IMR-90 (cell line): ENCODE results near the gene GGT6. TPM values are rescaled to one million over a fixed set of nuclear protein-coding genes. Genes with fewer than 3 reads are reported as not detected.

Source experiments
- ATAC-seq: fragments of 200-7000 bp; cut with Tn5 transposase; 2 replicates; pipeline ENCODE4 v1.9.1; 2020; ENCODE audit warnings: low read depth, mild to moderate bottlenecking, moderate library complexity
- BruUV-seq: library from RNA; stranded (reverse); fragments of 400-500 nt; replicated peaks from 2 replicates; lab custom pipeline; 2021; lab: Mats Ljungman, UMichigan
- CTCF ChIA-PET: fragments of 300-600 bp; formaldehyde crosslinking; extraction: SDS; loops from one replicate; lab custom pipeline; 2021; ENCODE audit warnings: antibody characterized with exemption; lab: Yijun Ruan, JAX
- POLR2A ChIA-PET: fragments of 300-600 bp; sonication (Branson Sonifier 250); formaldehyde crosslinking; loops from one replicate; lab custom pipeline; 2022; ENCODE audit warnings: antibody characterized with exemption; ENCODE audit not compliant: unreplicated experiment; lab: Charles Lee
- DNase-seq: peaks from one replicate; pipeline ENCODE4 v3.0.0; 2013
- H2AFZ ChIP-seq: replicated peaks from 2 replicates; pipeline ENCODE3; 2013; ENCODE audit warnings: low read length, mild to moderate bottlenecking; ENCODE audit not compliant: poor library complexity
- H2AK5ac ChIP-seq: 2 replicates; pipeline ENCODE4 v1.6.1; 2013; ENCODE audit warnings: low read depth, low read length, inconsistent platforms
- H2AK9ac ChIP-seq: replicated peaks from 2 replicates; pipeline ENCODE3; 2013; ENCODE audit warnings: mild to moderate bottlenecking, low read depth, low read length, moderate library complexity; ENCODE audit not compliant: poor library complexity
- H2BK120ac ChIP-seq: 2 replicates; pipeline ENCODE4 v1.6.1; 2013; ENCODE audit warnings: low read depth, low read length, inconsistent platforms
- H2BK15ac ChIP-seq: 3 replicates; pipeline ENCODE4 v1.6.1; 2013; ENCODE audit warnings: low read depth, low read length, inconsistent platforms
- H2BK20ac ChIP-seq: 2 replicates; pipeline ENCODE4 v1.6.1; 2013; ENCODE audit warnings: low read depth, mild to moderate bottlenecking, inconsistent platforms, low read length, moderate library complexity
- H2BK5ac ChIP-seq: 2 replicates; pipeline ENCODE4 v1.6.1; 2013; ENCODE audit warnings: mild to moderate bottlenecking, low read depth, low read length, inconsistent platforms; ENCODE audit not compliant: poor library complexity, severe bottlenecking
- H3K14ac ChIP-seq: replicated peaks from 2 replicates; pipeline ENCODE4 v1.6.1; 2013; ENCODE audit warnings: low read depth, low read length, inconsistent platforms
- H3K18ac ChIP-seq: 2 replicates; pipeline ENCODE4 v1.6.1; 2013; ENCODE audit warnings: low read depth, low read length, control low read depth
- H3K23ac ChIP-seq: 2 replicates; pipeline ENCODE4 v1.6.1; 2013; ENCODE audit warnings: low read depth, low read length, inconsistent platforms
- H3K27ac ChIP-seq: 2 replicates; pipeline ENCODE4 v1.5.1; 2013; ENCODE audit warnings: mild to moderate bottlenecking, control low read depth, low read length; ENCODE audit not compliant: insufficient read depth
- H3K27me3 ChIP-seq: 2 replicates; pipeline ENCODE4 v1.6.1; 2013; ENCODE audit warnings: low read length; ENCODE audit not compliant: control insufficient read depth, insufficient read depth
- H3K36me3 ChIP-seq: 2 replicates; pipeline ENCODE4 v1.6.1; 2013; ENCODE audit warnings: low read length, mixed read lengths; ENCODE audit not compliant: control insufficient read depth, insufficient read depth
- H3K4ac ChIP-seq: 2 replicates; pipeline ENCODE4 v1.6.1; 2013; ENCODE audit warnings: low read depth, low read length, inconsistent platforms
- H3K4me1 ChIP-seq: 2 replicates; pipeline ENCODE4 v1.6.1; 2013; ENCODE audit warnings: low read length, mixed read lengths; ENCODE audit not compliant: control insufficient read depth, insufficient read depth
- H3K4me2 ChIP-seq: 2 replicates; pipeline ENCODE4 v1.6.1; 2013; ENCODE audit warnings: low read depth, mild to moderate bottlenecking, control low read depth, low read length, moderate library complexity
- H3K4me3 ChIP-seq: 2 replicates; pipeline ENCODE4 v1.5.1; 2013; ENCODE audit warnings: low read depth, mild to moderate bottlenecking, control low read depth, low read length, moderate library complexity; ENCODE audit not compliant: insufficient read depth
- H3K56ac ChIP-seq: 2 replicates; pipeline ENCODE4 v1.6.1; 2013; ENCODE audit warnings: low read length, inconsistent platforms; ENCODE audit not compliant: insufficient read depth; ENCODE audit errors: extremely low read depth
- H3K79me1 ChIP-seq, 2 experiments: 2 replicates each; pipeline ENCODE4 v1.6.1; 2013; ENCODE audit warnings: low read length in 2 of 2, inconsistent platforms in 1 of 2, low read depth in 1 of 2
- H3K9ac ChIP-seq: 2 replicates; pipeline ENCODE4 v1.6.1; 2013; ENCODE audit warnings: low read depth, low read length, control low read depth
- H3K9me1 ChIP-seq: 2 replicates; pipeline ENCODE4 v1.6.1; 2013; ENCODE audit warnings: low read length, inconsistent platforms; ENCODE audit not compliant: insufficient read depth
- H3K9me3 ChIP-seq: 2 replicates; pipeline ENCODE4 v1.6.1; 2013; ENCODE audit warnings: low read length; ENCODE audit not compliant: control insufficient read depth, insufficient read depth
- H4K20me1 ChIP-seq: 2 replicates; pipeline ENCODE4 v1.6.1; 2013; ENCODE audit warnings: low read length, inconsistent platforms; ENCODE audit not compliant: insufficient read depth
- H4K5ac ChIP-seq: 2 replicates; pipeline ENCODE4 v1.6.1; 2013; ENCODE audit warnings: mild to moderate bottlenecking, low read depth, low read length, control low read depth
- H4K8ac ChIP-seq, 2 experiments: 2 replicates each; pipeline ENCODE4 v1.6.1; 2013; ENCODE audit warnings: low read depth in 2 of 2, low read length in 2 of 2, control low read depth in 1 of 2, inconsistent platforms in 1 of 2
- H4K91ac ChIP-seq: 2 replicates; pipeline ENCODE4 v1.6.1; 2013; ENCODE audit warnings: low read depth, low read length, inconsistent platforms; ENCODE audit not compliant: insufficient read depth
- BHLHE40 ChIP-seq: fragments of 150-350 bp; IDR thresholded peaks from 2 replicates; pipeline ENCODE4 v1.6.1; 2016; ENCODE audit warnings: mild to moderate bottlenecking, low read depth, low read length
- CHD1 ChIP-seq: IDR thresholded peaks from 2 replicates; pipeline ENCODE4 v1.6.1; 2012; ENCODE audit warnings: low read depth, low read length, improper control_type of control experiment
- MXI1 ChIP-seq: IDR thresholded peaks from 2 replicates; pipeline ENCODE4 v1.6.1; 2012; ENCODE audit warnings: low read depth, mild to moderate bottlenecking, low read length, moderate library complexity, borderline replicate concordance
- POLR2A ChIP-seq: IDR thresholded peaks from 2 replicates; pipeline ENCODE4 v1.6.1; 2012; ENCODE audit warnings: mild to moderate bottlenecking, low read depth, low read length
- RFX5 ChIP-seq: IDR thresholded peaks from 2 replicates; pipeline ENCODE4 v1.8.0; 2012; ENCODE audit warnings: low read depth, mild to moderate bottlenecking, low read length, moderate library complexity
- WGBS, 2 experiments: methylation state at CpG; one replicate each; pipeline versions ENCODE4 v1.1.5 to v1.1.7; 2013; ENCODE audit warnings: missing lambda C conversion rate in 2 of 2; ENCODE audit not compliant: insufficient read length in 1 of 2; ENCODE audit errors: extremely low coverage in 2 of 2; 5-methylcytosine and 5-hydroxymethylcytosine counted together
- dilution Hi-C: fragments of 300-500 bp; cut with HindIII; formaldehyde crosslinking; loops from one replicate; pipeline ENCODE4 v1.14.3; 2018; ENCODE audit warnings: low sequenced_read_pairs; ENCODE audit not compliant: unreplicated experiment
- in situ Hi-C: fragments of 300-500 bp; cut with MboI; formaldehyde crosslinking; loops from 3 replicates; pipeline ENCODE4 v1.14.3; 2019; ENCODE audit warnings: low sequenced_read_pairs, inconsistent platforms, mixed read lengths
- intact Hi-C: fragments of 100-400 bp; cut with micrococcal nuclease; formaldehyde crosslinking; loops from 2 replicates; pipeline ENCODE4 v1.10.0; 2022
- polyA plus RNA-seq, 3 experiments: library from polyadenylated mRNA; depleted of rRNA; stranded (reverse); fragments of >200 nt; gene quantifications; 2 replicates each; pipeline ENCODE4 v1.2.3, GENCODE V29; 2012; ENCODE audit warnings: low replicate concordance in 1 of 3
- total RNA-seq: library from RNA; depleted of rRNA; stranded (reverse); fragments of >200 nt; gene quantifications from 2 replicates; pipeline ENCODE4 v1.2.3, GENCODE V29; 2012
- TF ChIP-seq, protein P1 (sequence below): fragments of 150-350 bp; IDR thresholded peaks from 2 replicates; pipeline ENCODE4 v1.6.1; 2017; ENCODE audit warnings: mild to moderate bottlenecking, antibody characterized with exemption, low read length, low read depth

Gene GGT6
- total and polyA plus RNA-seq, 2 of the 4 experiments (the other 2 are of a cell fraction), result not detected

DNA sequence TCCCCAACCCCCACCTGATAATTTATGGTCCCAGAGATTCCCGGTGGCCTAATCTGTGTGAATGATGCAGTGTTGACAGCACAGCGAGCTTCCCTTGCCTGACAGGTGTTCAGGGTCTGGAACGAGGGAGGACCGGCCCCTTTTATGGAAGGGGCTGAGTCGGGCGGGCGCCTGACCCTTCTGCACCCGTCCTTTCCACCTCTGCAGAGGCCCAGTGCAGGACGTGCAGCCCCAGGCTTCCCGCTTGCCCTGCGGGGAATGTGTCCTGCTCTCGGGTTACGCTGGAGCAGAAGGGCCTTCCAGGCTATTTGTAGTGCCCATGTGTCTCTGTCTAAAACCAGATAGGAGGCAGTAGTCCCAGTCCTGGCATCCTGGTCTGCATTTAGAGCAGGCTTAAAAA, 40.2 kb upstream of the GGT6 start:
- H3K9me3 ChIP-seq, result no peaks in the 10 kb centered on the region
- no TSS peak for BruUV-seq
- no peak overlapping the region for H3K4ac ChIP-seq
- no peak overlapping the region for H2BK5ac ChIP-seq
- DNase-seq (no peak), ATAC-seq (no peak)
- no peak overlapping the region for H3K4me2 ChIP-seq
- H2AK5ac ChIP-seq, result no peak overlapping the region
- no peak overlapping the region; the same call in 1 of the 2 replicates for H3K18ac ChIP-seq
- H3K4me1 ChIP-seq, result peaks cover 20% of the 10 kb centered on the region; the same call in 1 of the 2 replicates
- intact Hi-C loops (no loop called here), in situ Hi-C loops (no loop called here), dilution Hi-C loops (no loop called here)
- H3K79me1 ChIP-seq, result no peaks in the 10 kb centered on the region
- H3K56ac ChIP-seq, result no peak overlapping the region
- H4K5ac ChIP-seq, result no peak overlapping the region; the same call in 1 of the 2 replicates
- no peak overlapping the region for H3K27ac ChIP-seq
- no peaks in the 10 kb centered on the region for H3K36me3 ChIP-seq
- H4K91ac ChIP-seq, result no peak overlapping the region
- no peak overlapping the region for H2BK20ac ChIP-seq
- H2AK9ac ChIP-seq, result no peak overlapping the region
- TF ChIP-seq RFX5, result no peak
- TF ChIP-seq MXI1, result no peak
- no peak for TF ChIP-seq BHLHE40
- no peak for TF ChIP-seq CHD1
- TF ChIP-seq, protein P1, sequence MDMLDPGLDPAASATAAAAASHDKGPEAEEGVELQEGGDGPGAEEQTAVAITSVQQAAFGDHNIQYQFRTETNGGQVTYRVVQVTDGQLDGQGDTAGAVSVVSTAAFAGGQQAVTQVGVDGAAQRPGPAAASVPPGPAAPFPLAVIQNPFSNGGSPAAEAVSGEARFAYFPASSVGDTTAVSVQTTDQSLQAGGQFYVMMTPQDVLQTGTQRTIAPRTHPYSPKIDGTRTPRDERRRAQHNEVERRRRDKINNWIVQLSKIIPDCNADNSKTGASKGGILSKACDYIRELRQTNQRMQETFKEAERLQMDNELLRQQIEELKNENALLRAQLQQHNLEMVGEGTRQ, result no peak
- no peak for TF ChIP-seq POLR2A
- no peaks in the 10 kb centered on the region for H4K20me1 ChIP-seq
- H3K9me1 ChIP-seq, result peaks cover 3% of the 10 kb centered on the region; the same call in 1 of the 2 replicates
- no peak overlapping the region for H3K23ac ChIP-seq
- ChIA-PET CTCF (interaction anchor here (1.0 kb wide), 1 partner anchor 127 kb away, joined by 3 read pairs; no protein-coding TSS in a partner anchor), POLR2A (no interaction called here)
- H2AFZ ChIP-seq, result peak overlapping the region; percentile 5
- H2BK15ac ChIP-seq, result no peak overlapping the region
- H3K27me3 ChIP-seq, result peaks cover 14% of the 10 kb centered on the region
- no peak overlapping the region for H4K8ac ChIP-seq
- no peak overlapping the region for H3K4me3 ChIP-seq
- WGBS, 2 experiments, result 65% methylated on average over 7 of the region's 13 CpGs; no CpG with 5 or more reads in 1 of the 2 experiments
- H3K9ac ChIP-seq, result no peak overlapping the region
- H3K14ac ChIP-seq, result no peak overlapping the region
- H2BK120ac ChIP-seq, result no peak overlapping the region
